ENCODE data around the gene TAOK2.
"Not testable (repeated sequence)": the region's sequence is repeated elsewhere in the genome, so short reads cannot be mapped to it uniquely, and the experiment has no call there.

Gene TAOK2

DNA sequence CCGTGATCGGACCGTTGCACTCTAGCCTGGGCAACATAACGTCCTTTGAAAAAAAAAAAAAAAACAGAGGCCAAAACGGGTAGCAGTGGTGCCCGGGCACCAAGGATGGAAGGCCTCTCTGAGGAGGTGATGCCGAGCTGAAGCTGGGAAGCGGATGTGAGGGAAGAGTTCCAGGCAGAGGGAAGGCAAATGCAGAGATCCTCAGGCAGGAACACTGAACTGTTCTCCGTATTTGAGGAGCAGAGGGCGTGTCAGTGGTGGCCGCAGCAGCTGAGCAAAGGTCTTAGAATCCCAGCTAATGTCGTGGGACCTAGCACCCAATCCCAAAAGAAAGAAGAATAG, 47.0 kb upstream of the TAOK2 start:
- Histone ChIP-seq H3K79me2 (ENCODE audit: insufficient read depth, low read length) (no peaks in the 10 kb centered on the region), H2AFZ (ENCODE audit: low read length) (0 out of 2 replicates have a peak overlapping the region, but pooled peaks have one; percentile 19), H3K9me2 (ENCODE audit: low read depth, low read length) (no peaks in the 10 kb centered on the region), H3K4me1 (ENCODE audit: insufficient read depth, low read length, severe bottlenecking) (peaks cover 22% of the 10 kb centered on the region), H3F3A (ENCODE audit: insufficient read depth, low read length) (no peaks in the 10 kb centered on the region), H3K4me3 (ENCODE audit: low read depth, low read length, poor library complexity, severe bottlenecking) (peak overlapping the region; percentile 68), H3K27me3 (ENCODE audit: insufficient read depth, low read length) (no peaks in the 10 kb centered on the region), H3K9ac (ENCODE audit: low read length) (peak overlapping the region; percentile 84), H4K20me1 (ENCODE audit: insufficient read depth, low read length) (no peaks in the 10 kb centered on the region), H3K9me3 (ENCODE audit: low read length) (no peaks in the 10 kb centered on the region), H3K4me2 (ENCODE audit: low read length) (peak overlapping the region; percentile 92), H3K27ac (ENCODE audit: low read depth, low read length, poor library complexity, severe bottlenecking) (peak overlapping the region; percentile 17), H3K36me3 (ENCODE audit: insufficient read depth, low read length) (peaks cover 7% of the 10 kb centered on the region; the same call in 1 of the 2 replicates)
- no peak for TF ChIP-seq EZH2 (IDR thresholded peaks at IDR 0.05; ENCODE audit: borderline replicate concordance, low read length)
- TF ChIP-seq, protein P1, sequence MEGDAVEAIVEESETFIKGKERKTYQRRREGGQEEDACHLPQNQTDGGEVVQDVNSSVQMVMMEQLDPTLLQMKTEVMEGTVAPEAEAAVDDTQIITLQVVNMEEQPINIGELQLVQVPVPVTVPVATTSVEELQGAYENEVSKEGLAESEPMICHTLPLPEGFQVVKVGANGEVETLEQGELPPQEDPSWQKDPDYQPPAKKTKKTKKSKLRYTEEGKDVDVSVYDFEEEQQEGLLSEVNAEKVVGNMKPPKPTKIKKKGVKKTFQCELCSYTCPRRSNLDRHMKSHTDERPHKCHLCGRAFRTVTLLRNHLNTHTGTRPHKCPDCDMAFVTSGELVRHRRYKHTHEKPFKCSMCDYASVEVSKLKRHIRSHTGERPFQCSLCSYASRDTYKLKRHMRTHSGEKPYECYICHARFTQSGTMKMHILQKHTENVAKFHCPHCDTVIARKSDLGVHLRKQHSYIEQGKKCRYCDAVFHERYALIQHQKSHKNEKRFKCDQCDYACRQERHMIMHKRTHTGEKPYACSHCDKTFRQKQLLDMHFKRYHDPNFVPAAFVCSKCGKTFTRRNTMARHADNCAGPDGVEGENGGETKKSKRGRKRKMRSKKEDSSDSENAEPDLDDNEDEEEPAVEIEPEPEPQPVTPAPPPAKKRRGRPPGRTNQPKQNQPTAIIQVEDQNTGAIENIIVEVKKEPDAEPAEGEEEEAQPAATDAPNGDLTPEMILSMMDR (IDR thresholded peaks at IDR 0.05; ENCODE audit: low read length) = no peak

DNA sequence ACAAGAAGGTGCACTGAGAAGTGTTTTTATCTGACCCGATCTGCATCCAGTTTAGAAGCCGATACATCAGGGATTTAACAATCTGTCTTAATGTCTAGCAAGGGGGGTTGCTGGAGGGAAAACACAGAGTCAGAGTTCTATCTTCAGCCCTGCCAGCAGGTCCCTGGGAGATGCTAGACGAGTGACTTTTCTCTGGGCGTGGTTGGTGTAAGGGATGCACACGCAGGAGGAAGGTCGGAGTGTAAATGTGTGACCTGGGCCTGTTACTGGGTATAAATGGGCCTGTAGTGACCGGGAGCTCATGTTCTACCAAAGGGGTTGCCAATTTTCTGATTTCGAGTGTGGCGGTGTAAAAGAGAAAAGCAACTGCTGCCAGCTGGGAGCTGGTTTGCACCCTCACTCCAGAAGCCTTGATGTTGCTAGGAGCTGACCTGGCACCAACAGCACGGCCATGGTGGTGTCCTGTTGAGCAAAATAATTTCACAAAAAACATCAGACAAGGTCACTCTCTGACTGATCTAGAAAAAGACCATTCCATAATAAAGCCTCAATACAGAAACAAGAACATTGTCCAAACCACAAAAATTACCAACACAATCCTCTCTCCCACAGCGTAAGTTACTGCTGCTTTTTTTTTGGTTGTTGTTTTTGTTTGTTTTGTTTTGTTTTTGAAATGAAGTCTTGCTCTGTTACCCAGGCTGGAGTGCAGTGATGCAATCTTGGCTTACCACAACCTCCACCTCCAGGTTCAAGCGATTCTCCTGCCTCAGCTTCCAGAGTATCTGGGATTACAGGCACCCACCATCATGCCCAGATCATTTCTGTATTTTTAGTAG, 46.4 kb upstream of the TAOK2 start:
- no peaks in the 10 kb centered on the region for H3F3A ChIP-seq (ENCODE audit: insufficient read depth, low read length)
- peak overlapping the region; percentile 92 for H3K4me2 ChIP-seq (ENCODE audit: low read length)
- H3K36me3 ChIP-seq (ENCODE audit: insufficient read depth, low read length) = peaks cover 5% of the 10 kb centered on the region; the same call in 1 of the 2 replicates
- no peaks in the 10 kb centered on the region for H3K27me3 ChIP-seq (ENCODE audit: insufficient read depth, low read length)
- peak overlapping the region; percentile 84; the same call in 1 of the 2 replicates for H3K9ac ChIP-seq (ENCODE audit: low read length)
- no peak overlapping the region for H2AFZ ChIP-seq (ENCODE audit: low read length)
- H3K9me2 ChIP-seq (ENCODE audit: low read depth, low read length) = no peaks in the 10 kb centered on the region
- H3K79me2 ChIP-seq (ENCODE audit: insufficient read depth, low read length) = no peaks in the 10 kb centered on the region
- no peak overlapping the region for H3K27ac ChIP-seq (ENCODE audit: low read depth, low read length, poor library complexity, severe bottlenecking)
- no peaks in the 10 kb centered on the region for H3K9me3 ChIP-seq (ENCODE audit: low read length)
- peak overlapping the region; percentile 68 for H3K4me3 ChIP-seq (ENCODE audit: low read depth, low read length, poor library complexity, severe bottlenecking)
- H3K4me1 ChIP-seq (ENCODE audit: insufficient read depth, low read length, severe bottlenecking) = peaks cover 22% of the 10 kb centered on the region
- no peak for TF ChIP-seq EZH2 (IDR thresholded peaks at IDR 0.05; ENCODE audit: borderline replicate concordance, low read length)
- TF ChIP-seq, protein P1 (IDR thresholded peaks at IDR 0.05; ENCODE audit: low read length) = no peak
- no peaks in the 10 kb centered on the region for H4K20me1 ChIP-seq (ENCODE audit: insufficient read depth, low read length)

DNA sequence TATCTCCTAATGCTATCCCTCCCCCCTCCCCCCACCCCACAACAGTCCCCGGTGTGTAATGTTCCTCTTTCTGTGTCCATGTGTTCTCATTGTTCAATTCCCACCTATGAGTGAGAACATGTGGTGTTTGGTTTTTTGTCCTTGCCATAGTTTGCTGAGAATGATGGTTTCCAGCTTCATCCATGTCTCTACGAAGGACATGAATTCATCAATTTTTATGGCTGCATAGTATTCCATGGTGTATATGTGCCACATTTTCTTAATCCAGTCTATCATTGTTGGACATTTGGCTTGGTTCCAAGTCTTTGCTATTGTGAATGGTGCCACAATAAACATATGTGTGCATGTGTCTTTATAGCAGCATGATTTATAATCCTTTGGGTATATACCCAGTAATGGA, 41.9 kb upstream of the TAOK2 start:
- H3K27ac ChIP-seq (ENCODE audit: low read depth, low read length, poor library complexity, severe bottlenecking); H3K27me3 ChIP-seq (ENCODE audit: insufficient read depth, low read length); H3K4me1 ChIP-seq (ENCODE audit: insufficient read depth, low read length, severe bottlenecking); H3K36me3 ChIP-seq (ENCODE audit: insufficient read depth, low read length); H3K79me2 ChIP-seq (ENCODE audit: insufficient read depth, low read length); H3K4me3 ChIP-seq (ENCODE audit: low read depth, low read length, poor library complexity, severe bottlenecking); H3K4me2 ChIP-seq (ENCODE audit: low read length); H2AFZ ChIP-seq (ENCODE audit: low read length); H3F3A ChIP-seq (ENCODE audit: insufficient read depth, low read length); H3K9me2 ChIP-seq (ENCODE audit: low read depth, low read length); H3K9me3 ChIP-seq (ENCODE audit: low read length); H3K9ac ChIP-seq (ENCODE audit: low read length); H4K20me1 ChIP-seq (ENCODE audit: insufficient read depth, low read length): not testable (repeated sequence)

- peaks cover 7% of the 10 kb centered on the region; the same call in 1 of the 2 replicates for H3K27me3 ChIP-seq (ENCODE audit: insufficient read depth, low read length)
- H3K4me2 ChIP-seq (ENCODE audit: low read length) = no peak overlapping the region
- no peaks in the 10 kb centered on the region for H3F3A ChIP-seq (ENCODE audit: insufficient read depth, low read length)
- no peak overlapping the region for H3K9ac ChIP-seq (ENCODE audit: low read length)
- H4K20me1 ChIP-seq (ENCODE audit: insufficient read depth, low read length) = no peaks in the 10 kb centered on the region
- 0 out of 2 replicates have a peak, but pooled peaks cover 4% of the 10 kb centered on the region for H3K9me3 ChIP-seq (ENCODE audit: low read length)
- H3K4me1 ChIP-seq (ENCODE audit: insufficient read depth, low read length, severe bottlenecking) = peaks cover 9% of the 10 kb centered on the region
- no peaks in the 10 kb centered on the region for H3K9me2 ChIP-seq (ENCODE audit: low read depth, low read length)
- no peak overlapping the region for H3K4me3 ChIP-seq (ENCODE audit: low read depth, low read length, poor library complexity, severe bottlenecking)
- no peak overlapping the region for H2AFZ ChIP-seq (ENCODE audit: low read length)
- no peaks in the 10 kb centered on the region for H3K79me2 ChIP-seq (ENCODE audit: insufficient read depth, low read length)
- H3K36me3 ChIP-seq (ENCODE audit: insufficient read depth, low read length) = no peaks in the 10 kb centered on the region; the same call in 1 of the 2 replicates
- no peak overlapping the region for H3K27ac ChIP-seq (ENCODE audit: low read depth, low read length, poor library complexity, severe bottlenecking)
- TF ChIP-seq, protein P1 (IDR thresholded peaks at IDR 0.05; ENCODE audit: low read length) = no peak
- TF ChIP-seq EZH2 (IDR thresholded peaks at IDR 0.05; ENCODE audit: borderline replicate concordance, low read length) = no peak
These were observed 33.0 kb upstream of the TAOK2 start for GRCh38 chr16:29940656-29941055.

Measured in OCI-LY1 (cell line).